OCI-LY3 (cell line): Measurements from ENCODE around the gene KCTD16.

Source experiments
- CTCF ChIP-seq: fragments of 200-600, 300-600 bp; sonication (generic); IDR thresholded peaks from 2 replicates; pipeline ENCODE4 v1.5.1; 2014; ENCODE audit warnings: antibody characterized with exemption, low read length, low read depth
- EZH2phosphoT487 ChIP-seq: fragments of 200-600 bp; shearing (Covaris generic); IDR thresholded peaks from 2 replicates; pipeline ENCODE4 v1.6.1; 2018; ENCODE audit warnings: antibody characterized with exemption, mixed run types, low read depth

GRCh38 chr5:144249755-144250464 lies 79.2 kb downstream of the KCTD16 start:
- no peak for TF ChIP-seq CTCF
- no peak for TF ChIP-seq EZH2phosphoT487
